Endometrial microvascular endothelial cells (primary cell): ENCODE measurements around the gene SLC43A2. TPM values are rescaled to one million over a fixed set of nuclear protein-coding genes. Genes with fewer than 3 reads are reported as not detected.
"Not testable (repeated sequence)": the region's sequence is repeated elsewhere in the genome, so short reads cannot be mapped to it uniquely, and the experiment has no call there.

Experiments
- in situ Hi-C: cut with HindIII; loops from 2 replicates; pipeline ENCODE4 v1.10.0; 2017; ENCODE audit warnings: low sequenced_read_pairs, low pct_unique_long_range_greater_than_20kb; ENCODE audit errors: inconsistent ontology term
- total RNA-seq: library from RNA; depleted of rRNA; stranded (reverse); fragments of >200 nt; gene quantifications from one replicate; pipeline ENCODE4 v1.2.3, GENCODE V29; 2015; ENCODE audit errors: inconsistent ontology term

Gene SLC43A2
- total RNA-seq, 1 donor from 2014 or later = 47.9 TPM

DNA sequence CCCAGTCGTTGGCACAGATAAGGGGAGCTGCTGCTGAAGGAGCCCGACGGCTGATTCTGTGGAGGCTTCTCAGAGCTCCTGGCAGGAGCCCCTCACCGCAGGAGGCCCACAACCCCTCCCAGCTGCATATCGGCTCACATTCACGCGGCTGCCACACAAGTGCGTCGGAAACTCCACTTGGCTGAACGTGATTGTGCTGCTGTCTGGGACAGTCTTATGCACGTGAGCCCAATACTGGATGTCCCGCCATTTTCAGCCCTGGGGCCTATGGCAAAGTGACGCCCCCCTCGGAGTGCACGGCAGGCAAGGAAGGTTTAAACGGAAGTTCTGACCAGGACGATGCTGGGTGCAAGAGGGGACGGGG lies 57.3 kb downstream of the SLC43A2 start:
- in situ Hi-C loops = no loop called here

DNA sequence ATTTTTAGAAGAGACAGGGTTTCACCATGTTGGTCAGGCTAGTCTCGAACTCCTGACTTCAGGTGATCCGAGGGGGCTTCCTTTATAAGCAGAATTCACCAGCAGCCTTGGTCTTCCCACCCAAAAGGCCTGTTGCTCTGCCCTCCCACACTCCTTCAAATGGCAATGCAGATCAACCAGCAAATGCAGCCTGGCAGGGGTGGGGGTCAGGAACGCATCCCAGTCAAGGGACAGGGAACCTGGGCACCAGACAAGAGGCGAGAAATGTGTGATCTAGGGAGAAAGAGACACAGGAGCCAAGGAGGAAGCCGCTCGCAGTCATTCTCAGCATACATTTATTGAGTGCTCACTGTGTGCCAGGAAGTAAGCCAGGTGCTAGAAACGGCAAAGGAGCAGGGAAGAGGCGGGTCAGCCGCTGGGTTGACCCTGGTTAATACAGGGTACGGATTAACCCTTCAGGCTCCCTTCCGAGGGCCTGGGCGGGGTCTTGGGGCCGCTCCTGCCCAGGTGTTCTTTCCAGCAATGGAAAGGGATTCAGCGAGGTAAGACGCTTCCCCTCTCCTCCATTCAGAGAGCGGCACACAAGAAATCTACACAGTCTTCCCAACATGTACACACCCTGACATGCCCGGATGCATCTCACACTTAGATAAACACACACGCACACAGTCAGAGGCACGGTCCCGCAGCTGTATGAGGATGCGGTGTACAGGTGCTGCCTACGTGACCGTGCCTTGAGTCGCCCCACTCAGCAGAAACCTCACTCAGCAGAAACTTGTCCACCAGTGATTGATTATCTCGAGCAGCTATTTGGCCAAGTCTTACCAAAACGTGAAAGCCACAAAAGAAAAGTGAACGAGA lies 59.5 kb downstream of the SLC43A2 start:
- in situ Hi-C loops = no loop called here

DNA sequence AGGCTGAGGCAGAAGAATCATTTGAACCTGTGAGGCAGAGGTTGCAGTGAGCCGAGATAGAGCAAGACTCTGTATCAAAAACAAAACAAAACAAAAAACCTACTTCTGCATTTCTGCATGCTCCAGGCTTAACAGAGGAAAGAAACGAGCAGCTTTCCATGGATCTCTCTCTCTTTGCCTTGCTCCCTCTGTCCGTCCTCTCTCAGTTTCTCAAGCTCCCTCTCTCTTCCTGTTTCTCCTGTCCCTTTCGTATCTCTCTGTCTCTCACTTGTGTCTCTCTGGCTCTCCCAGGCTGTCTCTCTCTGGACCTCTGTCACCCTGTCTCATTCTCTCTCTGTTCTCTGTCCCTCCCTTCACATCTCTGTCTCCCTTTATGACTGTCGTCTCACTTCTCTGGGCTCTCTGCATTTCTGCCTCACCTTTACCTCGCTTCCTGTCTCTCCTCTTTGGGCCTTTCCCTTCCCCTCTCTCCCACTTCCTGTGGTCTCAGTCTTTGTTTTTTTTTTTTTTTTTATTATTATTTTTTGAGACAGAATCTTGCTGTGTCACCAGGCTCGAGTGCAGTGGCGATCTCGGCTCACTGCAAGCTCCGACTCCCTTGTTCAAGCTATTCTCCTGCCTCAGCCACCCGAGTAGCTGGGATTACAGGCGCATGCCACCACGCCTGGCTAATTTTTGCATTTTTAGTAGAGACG lies 62.0 kb downstream of the SLC43A2 start:
- in situ Hi-C loops = no loop called here

DNA sequence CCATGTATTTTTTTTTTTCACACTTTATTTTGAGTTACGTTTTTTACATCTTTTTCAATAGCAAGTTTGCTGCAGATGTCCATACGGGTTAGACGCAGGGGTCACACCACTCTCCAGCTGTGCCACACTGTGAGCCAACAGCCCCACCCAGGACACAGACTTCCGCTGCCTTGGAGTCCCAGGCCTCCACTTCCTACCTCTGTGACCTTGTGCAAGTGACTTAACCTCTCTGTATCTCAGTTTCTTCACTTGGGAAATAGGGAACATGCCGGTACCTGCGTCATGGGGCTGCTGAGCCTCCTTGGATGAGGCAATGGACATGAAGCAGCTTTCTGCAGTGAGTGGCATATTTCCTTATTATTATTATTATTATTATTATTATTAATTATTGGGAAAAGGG lies 62.8 kb downstream of the SLC43A2 start:
- in situ Hi-C loops = no loop called here

DNA sequence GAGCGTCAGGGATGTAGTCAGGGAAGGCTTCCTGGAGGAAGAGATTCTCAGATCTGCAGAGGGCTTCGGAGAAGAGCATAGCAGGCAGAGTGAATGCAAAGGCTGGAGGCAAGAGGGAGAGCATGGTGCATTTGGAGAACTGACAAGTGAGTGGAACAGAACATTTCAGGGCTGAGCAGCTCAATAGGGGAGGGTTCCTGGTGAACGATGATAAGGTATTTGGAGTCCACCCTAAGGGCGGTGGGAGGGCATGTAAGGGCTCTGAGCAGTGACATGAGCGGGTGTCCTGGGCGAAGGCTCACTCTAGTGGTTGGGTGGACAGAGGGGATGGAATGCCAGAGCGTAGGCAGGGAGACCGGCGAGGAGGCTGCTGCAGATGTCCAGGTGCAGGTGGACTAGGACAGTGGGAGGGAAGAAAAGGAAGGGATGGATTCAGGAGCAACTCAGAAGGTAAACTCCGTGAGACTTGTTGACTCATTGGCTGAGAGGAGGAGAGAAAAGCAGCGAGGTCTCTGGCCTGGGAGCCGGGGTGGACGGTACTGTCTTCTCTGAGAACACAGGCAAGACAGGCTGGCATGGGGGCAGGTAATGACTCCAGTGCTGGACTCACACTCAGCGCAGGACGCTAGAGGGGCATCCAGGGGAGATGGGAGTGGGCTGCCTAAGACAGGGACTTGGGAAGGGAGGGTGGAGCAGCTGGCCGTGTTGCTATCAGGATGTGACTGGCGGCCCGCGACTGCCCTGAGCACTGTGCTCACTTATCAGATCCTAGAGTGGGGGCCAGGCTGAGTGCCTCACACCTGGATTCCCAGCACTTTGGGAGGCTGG lies 64.6 kb downstream of the SLC43A2 start:
- in situ Hi-C loops = no loop called here

DNA sequence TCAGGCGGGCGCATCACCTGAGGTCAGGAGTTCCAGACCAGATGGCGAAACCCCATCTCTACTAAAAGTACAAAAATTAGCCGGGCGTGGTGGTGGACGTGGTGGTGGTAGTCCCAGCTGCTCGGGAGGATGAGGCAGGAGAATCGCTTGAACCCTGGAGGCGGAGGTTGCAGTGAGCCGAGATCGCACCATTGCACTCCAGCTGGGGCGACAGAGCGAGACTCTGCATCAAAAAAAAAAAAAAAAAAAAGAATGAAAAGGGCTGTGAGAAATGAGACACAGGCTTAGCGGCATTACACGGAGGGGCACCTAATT lies 65.2 kb downstream of the SLC43A2 start:
- in situ Hi-C loops = not testable (repeated sequence)

DNA sequence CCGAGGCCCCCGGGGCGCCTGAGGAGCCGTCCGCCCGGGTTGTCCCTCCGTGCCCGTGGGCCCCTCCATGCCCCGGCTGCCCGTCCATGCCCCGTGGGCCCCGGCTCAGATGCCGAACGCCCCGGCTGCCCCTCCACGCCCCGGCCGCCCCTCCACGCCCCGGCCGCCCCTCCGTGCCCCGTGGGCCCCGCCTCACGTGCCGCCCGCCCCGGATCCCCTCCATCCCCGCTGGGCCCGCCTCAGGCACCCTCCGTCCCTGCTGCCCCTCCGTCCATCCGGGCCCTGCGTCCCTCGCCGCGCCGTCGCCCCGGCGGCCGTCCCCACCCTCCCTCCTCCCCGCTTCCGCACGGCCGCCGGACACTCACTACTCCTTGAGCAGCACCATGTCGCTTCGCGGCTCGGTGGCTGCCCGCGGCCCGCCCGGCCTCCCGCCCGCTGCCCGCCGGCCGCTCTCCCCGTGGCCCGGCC lies 66.4 kb downstream of the SLC43A2 start:
- in situ Hi-C loops = no loop called here

DNA sequence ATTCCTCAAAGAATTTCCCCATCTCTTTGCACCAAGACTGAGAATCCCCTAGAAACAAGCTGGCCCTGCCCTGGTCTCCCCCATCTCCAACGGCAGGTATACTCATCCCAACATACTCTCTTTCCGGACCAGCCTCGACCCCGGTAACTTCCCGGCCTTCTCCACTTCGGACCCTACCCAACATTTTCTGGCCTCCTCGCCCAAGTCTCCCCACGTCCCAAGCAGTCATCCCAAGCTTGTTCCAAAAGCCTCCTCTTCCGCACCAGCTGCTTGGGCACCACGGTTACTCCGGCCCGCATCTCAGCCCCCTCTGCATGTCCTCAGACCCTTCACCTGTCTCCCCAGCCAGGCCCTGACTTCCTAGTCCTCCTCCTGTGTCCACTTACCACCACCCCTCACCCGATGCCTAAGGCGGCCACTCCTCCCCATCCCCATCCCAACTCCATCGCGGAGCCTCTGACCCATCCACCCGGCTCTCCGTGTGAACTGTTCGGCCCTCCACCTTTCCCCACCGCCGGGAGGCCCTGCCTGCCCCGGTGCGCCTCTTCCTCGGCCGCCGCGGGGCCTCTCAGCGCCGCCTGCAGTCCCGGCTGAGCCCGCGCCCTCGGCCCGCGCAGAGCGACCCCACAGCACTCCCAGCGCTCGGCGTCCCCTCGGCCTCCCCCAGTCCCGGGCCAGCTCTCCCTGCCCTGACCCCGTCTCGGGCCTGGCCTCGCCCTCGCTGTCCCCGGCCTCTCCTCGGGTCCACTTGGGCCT lies 67.0 kb downstream of the SLC43A2 start:
- in situ Hi-C loops = no loop called here

DNA sequence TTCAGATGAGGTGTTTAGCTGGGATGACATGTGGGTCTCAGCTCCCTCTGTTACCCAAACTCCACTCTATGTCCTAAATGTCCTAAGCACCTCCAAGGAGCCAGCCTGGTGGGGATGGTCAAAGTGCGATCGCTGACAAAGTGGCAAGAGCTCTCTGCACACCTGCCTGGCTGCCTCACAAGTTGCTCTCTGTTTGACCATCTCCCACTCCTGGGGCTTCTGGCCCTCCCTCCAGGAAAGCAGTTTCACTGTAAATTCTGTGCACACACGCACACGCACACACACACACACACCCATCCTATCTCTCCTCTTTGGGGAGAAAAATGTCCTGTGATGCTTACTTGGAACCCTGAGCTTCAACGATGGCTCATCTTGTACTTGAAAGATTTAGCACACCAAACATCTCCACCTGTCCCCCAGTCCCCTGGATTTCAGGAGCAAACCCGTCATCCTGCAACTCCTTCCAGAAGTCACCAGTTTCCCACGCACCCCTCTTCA lies 67.7 kb downstream of the SLC43A2 start:
- in situ Hi-C loops = no loop called here

DNA sequence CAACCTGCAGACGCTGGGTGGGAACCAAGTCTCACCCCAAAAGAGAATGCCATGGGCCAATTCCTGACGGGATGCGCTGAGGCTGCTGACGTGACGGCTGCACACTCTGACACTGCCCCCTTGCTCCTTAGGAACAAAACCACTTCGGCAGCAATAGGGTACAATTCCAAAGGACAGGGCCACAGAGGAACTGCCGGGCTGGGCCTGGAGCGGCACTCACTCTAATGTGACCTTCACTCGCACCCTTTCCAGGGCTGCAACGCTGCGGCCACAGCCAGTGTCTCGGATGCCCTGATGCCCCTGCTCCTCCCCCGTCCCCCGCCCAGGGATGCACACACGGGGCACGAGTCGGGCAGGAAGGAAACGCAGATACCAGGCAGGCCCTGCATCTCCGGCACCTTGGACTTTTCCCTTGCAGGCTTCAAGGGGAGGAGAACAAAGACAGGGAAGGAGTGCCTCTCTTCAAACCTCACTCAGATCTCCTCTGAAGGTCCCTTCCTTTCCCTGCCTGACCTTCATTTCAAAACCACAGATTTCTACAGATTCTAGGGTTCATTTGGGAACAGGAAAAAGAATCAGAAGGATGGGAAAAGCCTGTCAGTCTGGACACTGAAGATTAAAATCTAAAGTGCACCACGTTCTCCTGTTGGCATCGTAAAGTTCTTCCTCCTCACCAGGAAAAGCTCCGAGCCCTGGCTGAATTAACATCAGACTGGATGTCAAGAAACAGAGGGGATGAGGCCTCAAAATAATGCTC lies 68.4 kb downstream of the SLC43A2 start:
- in situ Hi-C loops = no loop called here

DNA sequence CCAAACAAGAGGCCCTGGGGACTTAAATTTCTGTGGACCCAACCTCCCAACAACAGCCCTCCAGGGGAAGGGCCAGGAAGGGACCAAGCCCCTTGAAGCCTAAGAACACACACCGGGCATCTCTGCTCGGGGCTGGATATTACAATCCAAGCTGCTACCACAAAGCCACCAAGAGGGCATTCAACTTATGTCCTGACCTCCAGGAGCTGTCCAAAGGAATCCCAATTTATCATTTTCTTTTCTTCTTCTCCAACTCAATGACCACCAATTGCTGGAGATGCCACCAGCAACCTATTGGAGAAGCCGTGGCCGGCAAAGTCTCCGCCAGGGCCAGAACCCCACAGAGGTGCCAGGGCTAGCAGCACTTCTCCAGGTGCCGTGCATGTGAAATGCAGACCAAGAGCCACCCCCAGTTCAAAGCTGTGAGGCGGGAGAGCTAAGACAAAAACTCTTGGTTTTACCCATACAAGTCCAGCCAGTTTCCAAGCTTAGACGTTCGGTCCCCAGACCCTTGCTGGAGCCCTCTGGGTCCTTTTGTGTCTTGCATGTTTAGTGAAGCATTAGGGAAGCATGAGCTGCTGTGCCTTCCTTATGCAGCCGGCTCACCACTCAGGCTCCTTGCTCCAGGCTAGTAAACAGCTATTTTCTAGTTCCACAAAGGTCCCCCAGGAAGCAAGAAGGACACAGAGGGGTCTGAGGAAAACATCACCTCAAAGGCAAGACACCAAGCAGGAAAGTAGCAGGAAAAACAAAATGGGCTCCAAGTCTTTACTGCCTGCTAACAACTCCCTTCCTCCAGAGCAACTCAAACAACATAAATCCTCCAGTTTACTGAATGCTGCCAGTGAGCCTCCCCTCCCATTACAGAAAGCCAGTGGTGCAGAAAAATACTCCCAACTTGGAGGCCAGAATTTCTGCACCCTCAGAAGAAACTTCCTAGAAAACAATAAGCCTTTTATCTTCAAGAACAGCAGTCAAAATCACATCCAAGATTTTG lies 69.3 kb downstream of the SLC43A2 start:
- in situ Hi-C loops = no loop called here

DNA sequence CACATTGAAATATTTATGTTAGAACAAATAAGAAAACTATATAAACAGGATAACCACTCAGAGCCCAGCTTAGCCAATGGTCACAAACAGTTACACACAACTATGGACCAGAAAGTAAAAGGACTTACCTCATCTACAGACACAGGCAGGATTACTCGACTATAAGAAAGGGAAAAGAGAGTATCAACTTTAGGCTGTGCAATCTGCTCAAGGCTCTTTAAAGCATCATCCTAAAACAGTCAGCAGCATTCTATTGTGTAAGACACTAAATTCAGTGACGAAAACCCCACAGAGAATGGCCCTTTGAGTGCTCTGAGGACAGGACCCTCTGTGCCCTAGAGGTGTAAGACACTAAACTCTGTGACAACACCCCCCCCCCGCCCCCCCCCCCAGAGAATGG lies 70.2 kb downstream of the SLC43A2 start:
- in situ Hi-C loops = no loop called here

DNA sequence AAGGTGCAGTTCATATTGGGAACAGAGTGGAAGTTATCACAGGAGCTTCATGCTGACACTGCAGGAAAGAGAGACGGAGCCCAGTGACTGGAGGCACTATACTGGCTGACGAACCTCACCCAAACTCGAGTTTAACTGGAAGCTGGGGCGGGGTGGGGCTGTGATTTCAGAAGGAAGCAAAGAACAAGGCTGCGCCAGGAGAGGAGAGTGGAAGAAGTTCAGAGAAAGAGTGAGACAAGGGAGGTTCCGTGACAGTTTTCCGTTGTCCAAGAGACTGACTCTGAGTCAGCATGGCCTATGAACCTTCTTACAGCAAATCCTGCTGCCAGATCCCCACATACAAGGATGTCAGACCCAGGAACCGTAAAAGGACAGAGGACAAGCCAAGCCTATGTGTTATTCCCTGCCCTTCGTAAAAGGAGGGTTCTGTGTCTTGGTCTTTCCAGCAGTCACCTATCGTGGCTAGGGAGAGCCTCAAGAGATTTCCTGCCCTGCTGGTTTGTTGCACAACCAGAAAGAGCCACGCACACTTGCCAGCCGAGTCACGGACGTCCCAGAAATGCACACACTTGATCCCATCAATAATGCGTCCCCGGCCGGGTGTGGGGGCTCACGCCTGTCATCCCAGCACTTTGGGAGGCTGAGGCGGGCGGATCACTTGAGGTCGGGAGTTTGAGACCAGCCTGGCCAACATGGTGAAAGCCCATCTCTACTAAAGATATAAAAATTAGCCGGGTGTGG lies 71.1 kb downstream of the SLC43A2 start:
- in situ Hi-C loops = no loop called here

DNA sequence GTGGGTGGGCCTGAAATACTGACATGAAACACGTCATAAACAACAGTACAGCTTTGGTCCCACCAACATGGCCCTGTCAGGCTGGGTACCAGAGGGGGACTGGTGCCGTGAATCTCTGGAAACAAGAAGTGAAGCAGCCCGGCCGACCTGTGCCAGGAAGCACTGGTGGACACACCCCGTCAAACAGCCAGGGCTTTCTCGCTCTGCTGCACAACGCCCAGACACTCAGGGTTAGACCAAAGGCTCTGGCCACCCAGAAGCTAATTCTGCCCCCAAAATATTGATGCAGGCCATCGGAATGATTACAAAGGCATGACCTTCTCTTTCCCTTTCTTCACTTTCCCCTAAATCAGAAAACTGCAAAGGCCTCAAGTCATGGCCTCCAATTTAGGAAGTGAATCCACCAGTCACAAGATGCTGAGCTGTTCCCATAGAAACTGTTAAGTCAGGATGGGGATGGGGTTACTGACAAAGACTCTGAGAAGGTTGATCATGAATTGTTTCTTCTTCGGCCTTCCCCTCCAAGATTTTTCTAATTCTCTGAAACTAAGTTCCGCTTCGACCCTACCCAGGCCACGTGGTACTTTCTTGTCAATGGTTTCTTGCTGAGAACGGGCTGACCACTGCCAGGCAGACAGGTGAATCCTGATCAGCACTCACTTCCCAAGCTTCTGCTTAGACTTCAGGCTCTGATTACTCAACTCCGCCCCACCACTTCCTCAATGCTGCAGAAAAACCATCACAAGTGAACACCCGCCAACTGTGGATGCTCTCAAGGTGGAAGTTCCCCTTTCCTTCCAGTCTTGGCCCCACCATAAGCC lies 72.8 kb downstream of the SLC43A2 start:
- in situ Hi-C loops = no loop called here

DNA sequence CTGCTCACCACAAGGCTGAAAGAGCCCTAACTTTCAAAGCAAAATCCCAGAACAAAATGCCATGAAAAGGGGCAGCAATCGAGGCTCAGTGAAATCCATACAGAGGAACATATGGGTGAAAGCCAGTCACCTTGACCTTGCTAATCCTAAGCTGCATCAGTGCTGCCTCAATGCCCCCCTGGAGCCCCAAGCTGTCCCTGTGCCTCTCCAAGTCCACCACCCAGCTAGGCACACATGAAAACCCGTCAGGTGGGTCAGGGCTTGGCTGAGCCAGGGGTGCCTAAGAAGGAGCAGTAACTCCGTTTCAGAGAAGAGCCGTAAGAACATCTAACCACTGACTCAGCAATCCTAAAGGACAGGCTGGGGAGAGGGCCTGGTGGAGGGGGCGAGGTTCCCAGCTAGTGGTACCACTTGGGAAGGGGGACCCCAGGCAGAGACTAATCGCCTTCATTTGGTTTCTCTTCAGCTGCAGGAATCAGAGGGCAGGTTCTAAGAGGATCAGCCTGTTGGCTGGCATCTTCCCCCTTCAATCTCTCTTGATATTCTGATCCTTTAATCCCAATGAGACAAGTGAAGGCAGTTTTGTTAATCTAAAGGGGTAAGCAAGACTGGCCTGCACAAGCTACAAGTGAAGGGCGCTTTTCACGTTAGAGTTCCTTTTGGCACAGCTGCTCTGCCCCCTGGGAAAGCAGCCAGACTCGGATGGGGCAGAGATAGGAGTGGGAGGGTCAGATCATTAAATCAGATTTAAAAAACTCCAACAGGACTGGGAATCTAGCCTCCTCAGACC lies 73.7 kb downstream of the SLC43A2 start:
- in situ Hi-C loops = no loop called here
